ENCODE measurements around the gene SPOCK2.
A peak's percentile ranks its signal among the peaks of the same experiment; 100 is the strongest.

DNA sequence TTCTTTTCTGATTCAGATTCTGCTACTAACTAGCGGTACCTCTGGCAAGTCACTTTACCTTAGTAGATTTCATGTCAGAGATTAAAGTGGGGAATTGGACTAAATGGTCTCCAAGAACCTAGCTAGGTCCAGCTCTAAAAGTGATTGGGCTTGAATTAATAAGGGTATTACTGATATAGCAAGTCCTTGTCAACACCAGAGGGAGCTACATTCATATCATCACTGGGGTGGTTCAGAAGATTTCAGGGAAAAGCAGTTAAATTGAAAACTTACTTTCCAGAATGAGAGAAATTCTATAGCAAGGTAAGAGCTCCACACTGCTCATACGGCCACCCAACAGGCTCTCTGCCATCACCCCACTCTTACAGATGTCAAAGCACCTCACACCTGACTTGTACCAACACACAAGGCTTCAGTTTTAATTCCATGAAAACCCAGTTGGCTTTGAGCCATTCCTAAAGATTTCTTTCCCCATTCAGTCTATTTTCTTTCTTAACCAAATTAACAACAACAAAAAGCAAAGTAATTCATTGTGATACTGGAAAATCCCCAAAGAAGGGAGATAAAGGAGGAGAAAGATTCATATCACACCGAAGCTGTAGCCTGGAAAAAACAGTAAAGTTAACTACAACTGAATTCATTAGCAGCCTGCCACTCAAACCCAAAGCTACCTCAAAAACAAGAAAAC, 38.0 kb upstream of the SPOCK2 start:
- TF ChIP-seq KLF9 (CRISPR knock-in tag; IDR thresholded peaks at IDR 0.05; ENCODE audit: low read depth) (no peak), HNF4G (IDR thresholded peaks at IDR 0.05; ENCODE audit: borderline replicate concordance, low read depth, low read length) (no peak), HNF4G (CRISPR knock-in tag; IDR thresholded peaks at IDR 0.05; ENCODE audit: borderline replicate concordance, low read depth) (no peak), TAF1 (CRISPR knock-in tag; IDR thresholded peaks at IDR 0.05) (no peak), NCOA5 (CRISPR knock-in tag; IDR thresholded peaks at IDR 0.05) (no peak), MEIS2 (CRISPR knock-in tag; IDR thresholded peaks at IDR 0.05) (no peak), ZNF207 (IDR thresholded peaks at IDR 0.05; ENCODE audit: borderline replicate concordance) (no peak), ZNF274 (CRISPR knock-in tag; IDR thresholded peaks at IDR 0.05) (no peak), NFE2L2 (IDR thresholded peaks at IDR 0.05; ENCODE audit: low read length) (no peak)
- TF ChIP-seq, protein P1, sequence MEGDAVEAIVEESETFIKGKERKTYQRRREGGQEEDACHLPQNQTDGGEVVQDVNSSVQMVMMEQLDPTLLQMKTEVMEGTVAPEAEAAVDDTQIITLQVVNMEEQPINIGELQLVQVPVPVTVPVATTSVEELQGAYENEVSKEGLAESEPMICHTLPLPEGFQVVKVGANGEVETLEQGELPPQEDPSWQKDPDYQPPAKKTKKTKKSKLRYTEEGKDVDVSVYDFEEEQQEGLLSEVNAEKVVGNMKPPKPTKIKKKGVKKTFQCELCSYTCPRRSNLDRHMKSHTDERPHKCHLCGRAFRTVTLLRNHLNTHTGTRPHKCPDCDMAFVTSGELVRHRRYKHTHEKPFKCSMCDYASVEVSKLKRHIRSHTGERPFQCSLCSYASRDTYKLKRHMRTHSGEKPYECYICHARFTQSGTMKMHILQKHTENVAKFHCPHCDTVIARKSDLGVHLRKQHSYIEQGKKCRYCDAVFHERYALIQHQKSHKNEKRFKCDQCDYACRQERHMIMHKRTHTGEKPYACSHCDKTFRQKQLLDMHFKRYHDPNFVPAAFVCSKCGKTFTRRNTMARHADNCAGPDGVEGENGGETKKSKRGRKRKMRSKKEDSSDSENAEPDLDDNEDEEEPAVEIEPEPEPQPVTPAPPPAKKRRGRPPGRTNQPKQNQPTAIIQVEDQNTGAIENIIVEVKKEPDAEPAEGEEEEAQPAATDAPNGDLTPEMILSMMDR (CRISPR knock-in tag; IDR thresholded peaks at IDR 0.05) = peak; percentile 27; the same call in 1 of the 2 replicates
- TF ChIP-seq, protein P2, sequence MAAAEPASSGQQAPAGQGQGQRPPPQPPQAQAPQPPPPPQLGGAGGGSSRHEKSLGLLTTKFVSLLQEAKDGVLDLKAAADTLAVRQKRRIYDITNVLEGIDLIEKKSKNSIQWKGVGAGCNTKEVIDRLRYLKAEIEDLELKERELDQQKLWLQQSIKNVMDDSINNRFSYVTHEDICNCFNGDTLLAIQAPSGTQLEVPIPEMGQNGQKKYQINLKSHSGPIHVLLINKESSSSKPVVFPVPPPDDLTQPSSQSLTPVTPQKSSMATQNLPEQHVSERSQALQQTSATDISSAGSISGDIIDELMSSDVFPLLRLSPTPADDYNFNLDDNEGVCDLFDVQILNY (CRISPR knock-in tag; conservative IDR thresholded peaks at IDR 0.05) = no peak
- TF ChIP-seq, protein P3, sequence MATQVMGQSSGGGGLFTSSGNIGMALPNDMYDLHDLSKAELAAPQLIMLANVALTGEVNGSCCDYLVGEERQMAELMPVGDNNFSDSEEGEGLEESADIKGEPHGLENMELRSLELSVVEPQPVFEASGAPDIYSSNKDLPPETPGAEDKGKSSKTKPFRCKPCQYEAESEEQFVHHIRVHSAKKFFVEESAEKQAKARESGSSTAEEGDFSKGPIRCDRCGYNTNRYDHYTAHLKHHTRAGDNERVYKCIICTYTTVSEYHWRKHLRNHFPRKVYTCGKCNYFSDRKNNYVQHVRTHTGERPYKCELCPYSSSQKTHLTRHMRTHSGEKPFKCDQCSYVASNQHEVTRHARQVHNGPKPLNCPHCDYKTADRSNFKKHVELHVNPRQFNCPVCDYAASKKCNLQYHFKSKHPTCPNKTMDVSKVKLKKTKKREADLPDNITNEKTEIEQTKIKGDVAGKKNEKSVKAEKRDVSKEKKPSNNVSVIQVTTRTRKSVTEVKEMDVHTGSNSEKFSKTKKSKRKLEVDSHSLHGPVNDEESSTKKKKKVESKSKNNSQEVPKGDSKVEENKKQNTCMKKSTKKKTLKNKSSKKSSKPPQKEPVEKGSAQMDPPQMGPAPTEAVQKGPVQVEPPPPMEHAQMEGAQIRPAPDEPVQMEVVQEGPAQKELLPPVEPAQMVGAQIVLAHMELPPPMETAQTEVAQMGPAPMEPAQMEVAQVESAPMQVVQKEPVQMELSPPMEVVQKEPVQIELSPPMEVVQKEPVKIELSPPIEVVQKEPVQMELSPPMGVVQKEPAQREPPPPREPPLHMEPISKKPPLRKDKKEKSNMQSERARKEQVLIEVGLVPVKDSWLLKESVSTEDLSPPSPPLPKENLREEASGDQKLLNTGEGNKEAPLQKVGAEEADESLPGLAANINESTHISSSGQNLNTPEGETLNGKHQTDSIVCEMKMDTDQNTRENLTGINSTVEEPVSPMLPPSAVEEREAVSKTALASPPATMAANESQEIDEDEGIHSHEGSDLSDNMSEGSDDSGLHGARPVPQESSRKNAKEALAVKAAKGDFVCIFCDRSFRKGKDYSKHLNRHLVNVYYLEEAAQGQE (IDR thresholded peaks at IDR 0.05; ENCODE audit: borderline replicate concordance in 1 of 2, low read depth in 1 of 2, low read length in 2 of 2) = no peak

All from HepG2 (cell line).